PC-9 (cell line): ENCODE data around the gene CTDSP1. TPM values are rescaled to one million over a fixed set of nuclear protein-coding genes. Genes with fewer than 3 reads are reported as not detected.

Experiments
- BruUV-seq: library from RNA; stranded (reverse); fragments of 400-500 nt; replicated peaks from 2 replicates; lab custom pipeline; 2021; lab: Mats Ljungman, UMichigan
- CTCF ChIA-PET: fragments of 300-600 bp; sonication (Branson Sonifier 250); formaldehyde crosslinking; loops from one replicate; lab custom pipeline; 2022; ENCODE audit warnings: antibody characterized with exemption; lab: Charles Lee
- POLR2A ChIA-PET: fragments of 300-600 bp; sonication (Branson Sonifier 250); formaldehyde crosslinking; loops from one replicate; lab custom pipeline; 2022; ENCODE audit warnings: antibody characterized with exemption; ENCODE audit not compliant: unreplicated experiment; lab: Charles Lee
- DNase-seq, 2 experiments: peaks; one replicate each; pipeline versions ENCODE4 v3.0.0 to v3.0.0-alpha.2; 2015 to 2022; ENCODE audit warnings: mixed read lengths in 1 of 2
- H2AFZ ChIP-seq: fragments of 200-600 bp; sonication (generic); 2 replicates; pipeline ENCODE4 v1.8.1; 2017; ENCODE audit warnings: antibody characterized with exemption
- H3F3A ChIP-seq: fragments of 200-600 bp; sonication (generic); 2 replicates; pipeline ENCODE4 v1.8.1; 2017; ENCODE audit warnings: antibody characterized with exemption, mild to moderate bottlenecking, low read depth; ENCODE audit not compliant: insufficient read depth
- H3K27ac ChIP-seq: fragments of 200-600 bp; sonication (generic); 2 replicates; pipeline ENCODE4 v1.6.1; 2016; ENCODE audit warnings: mixed run types
- H3K27me3 ChIP-seq: fragments of 200-600 bp; sonication (generic); 2 replicates; pipeline ENCODE4 v1.6.1; 2016; ENCODE audit warnings: low read depth, mixed run types; ENCODE audit not compliant: insufficient read depth
- H3K36me3 ChIP-seq: fragments of 200-600 bp; sonication (generic); 2 replicates; pipeline ENCODE4 v1.6.1; 2016; ENCODE audit warnings: low read depth, mixed run types
- H3K4me1 ChIP-seq: fragments of 200-600 bp; sonication (generic); replicated peaks from 2 replicates; pipeline ENCODE4 v1.6.1; 2016; ENCODE audit warnings: mixed run types; ENCODE audit not compliant: insufficient read depth
- H3K4me2 ChIP-seq: fragments of 200-600 bp; sonication (generic); 2 replicates; pipeline ENCODE4 v1.6.1; 2017; ENCODE audit warnings: mixed run types
- H3K4me3 ChIP-seq: fragments of 200-600 bp; sonication (generic); 2 replicates; pipeline ENCODE4 v1.6.1; 2016; ENCODE audit warnings: mixed run types
- H3K79me2 ChIP-seq: fragments of 200-600 bp; sonication (generic); 2 replicates; pipeline ENCODE4 v1.6.1; 2017; ENCODE audit warnings: low read depth, mixed run types
- H3K9me2 ChIP-seq: fragments of 200-600 bp; sonication (generic); 2 replicates; pipeline ENCODE4 v1.8.1; 2017; ENCODE audit warnings: mild to moderate bottlenecking; ENCODE audit not compliant: insufficient read depth
- H3K9me3 ChIP-seq: fragments of 200-600 bp; sonication (generic); 2 replicates; pipeline ENCODE4 v1.8.1; 2016; ENCODE audit warnings: low read depth; ENCODE audit not compliant: insufficient read depth
- H4K20me1 ChIP-seq: fragments of 200-600 bp; sonication (generic); 2 replicates; pipeline ENCODE4 v1.8.1; 2017; ENCODE audit not compliant: insufficient read depth
- CTCF ChIP-seq: fragments of 200-600 bp; sonication (generic); conservative IDR thresholded peaks from 2 replicates; pipeline ENCODE4 v1.6.1; 2017; ENCODE audit warnings: mixed run types, antibody characterized with exemption, mild to moderate bottlenecking, moderate library complexity
- EZH2 ChIP-seq: fragments of 200-600 bp; sonication (generic); IDR thresholded peaks from 2 replicates; pipeline ENCODE4 v1.8.0; 2017; ENCODE audit warnings: antibody characterized with exemption, low read depth
- intact Hi-C: fragments of 100-400 bp; cut with micrococcal nuclease; formaldehyde crosslinking; loops from one replicate; pipeline ENCODE4 v1.10.0; 2022; ENCODE audit not compliant: unreplicated experiment
- total RNA-seq: library from RNA; stranded (reverse); gene quantifications from 2 replicates; pipeline ENCODE4 v1.2.3, GENCODE V29; 2021

The CTDSP1 gene
- total RNA-seq, 1 experiment from 2014 or later, result 61.8 TPM

- Histone ChIP-seq H3K36me3 (no peaks in the 10 kb centered on the region), H3K27me3 (no peaks in the 10 kb centered on the region), H3K9me3 (no peaks in the 10 kb centered on the region), H3K4me2 (no peak overlapping the region), H3K27ac (no peak overlapping the region), H3K9me2 (no peaks in the 10 kb centered on the region), H3K79me2 (no peaks in the 10 kb centered on the region), H3K4me1 (no peaks in the 10 kb centered on the region; the same call in 1 of the 2 replicates), H3F3A (peaks cover 11% of the 10 kb centered on the region), H4K20me1 (no peaks in the 10 kb centered on the region), H3K4me3 (no peak overlapping the region), H2AFZ (no peak overlapping the region)
- CTCF ChIA-PET, result no interaction called here
- no TSS peak for BruUV-seq
- intact Hi-C loops, result no loop called here
- no peak for DNase-seq
- TF ChIP-seq CTCF, result no peak
- TF ChIP-seq EZH2, result no peak
- POLR2A ChIA-PET, result interaction anchor here (0.5 to 0.6 kb wide), 2 partner anchors 57 to 528 kb away, joined by 3 to 4 read pairs; no protein-coding TSS in a partner anchor
Measured at GRCh38 chr2:218369330-218369729, 30.3 kb upstream of the CTDSP1 start.

- POLR2A ChIA-PET, result no interaction called here
- H3K36me3 ChIP-seq, result no peaks in the 10 kb centered on the region
- H3K27me3 ChIP-seq, result no peaks in the 10 kb centered on the region
- no peaks in the 10 kb centered on the region; the same call in 1 of the 2 replicates for H3K4me1 ChIP-seq
- no peak for TF ChIP-seq EZH2
- TF ChIP-seq CTCF, result no peak
- BruUV-seq, result no TSS peak
- H3K9me3 ChIP-seq, result no peaks in the 10 kb centered on the region
- CTCF ChIA-PET, result no interaction called here
- H2AFZ ChIP-seq, result no peak overlapping the region
- intact Hi-C loops, result no loop called here
- no peak overlapping the region for H3K27ac ChIP-seq
- no peak overlapping the region for H3K4me2 ChIP-seq
- H3F3A ChIP-seq, result peaks cover 11% of the 10 kb centered on the region
- H3K4me3 ChIP-seq, result no peak overlapping the region
- H3K79me2 ChIP-seq, result no peaks in the 10 kb centered on the region
- no peaks in the 10 kb centered on the region for H4K20me1 ChIP-seq
- H3K9me2 ChIP-seq, result no peaks in the 10 kb centered on the region
- no peak for DNase-seq
Measured at GRCh38 chr2:218370410-218371063, 29.1 kb upstream of the CTDSP1 start.

- POLR2A ChIA-PET, result no interaction called here
Measured at GRCh38 chr2:218371983-218372350, 27.7 kb upstream of the CTDSP1 start.

More at GRCh38 chr2:218371983-218372350, 27.7 kb upstream of the CTDSP1 start:
- CTCF ChIA-PET, result no interaction called here
- TF ChIP-seq CTCF (no peak), EZH2 (no peak)
- H3K9me2 ChIP-seq, result no peaks in the 10 kb centered on the region
- H3K36me3 ChIP-seq, result no peaks in the 10 kb centered on the region
- BruUV-seq, result no TSS peak
- no peak overlapping the region for H3K27ac ChIP-seq
- no peak for DNase-seq
- no peaks in the 10 kb centered on the region for H3K79me2 ChIP-seq
- no peak overlapping the region for H3K4me3 ChIP-seq
- no peak overlapping the region for H3K4me2 ChIP-seq
- H3K4me1 ChIP-seq, result no peaks in the 10 kb centered on the region; the same call in 1 of the 2 replicates
- no peaks in the 10 kb centered on the region for H3K9me3 ChIP-seq
- intact Hi-C loops, result no loop called here
- H2AFZ ChIP-seq, result no peak overlapping the region
- H3K27me3 ChIP-seq, result no peaks in the 10 kb centered on the region
- peaks cover 4% of the 10 kb centered on the region for H3F3A ChIP-seq
- no peaks in the 10 kb centered on the region for H4K20me1 ChIP-seq
